Urinary bladder (tissue), 4 donors: ENCODE measurements around the gene ZNF862. TPM values are rescaled to one million over a fixed set of nuclear protein-coding genes. Genes with fewer than 3 reads are reported as not detected.

ENCODE experiments used
- DNase-seq: peaks from one replicate; pipeline ENCODE4 v3.0.0-alpha.2; 2015; ENCODE audit errors: extremely low spot score
- H3K27ac ChIP-seq: one replicate; pipeline ENCODE4 v1.5.1; 2013; ENCODE audit warnings: low read depth, mild to moderate bottlenecking, moderate library complexity
- H3K36me3 ChIP-seq: one replicate; pipeline ENCODE4 v1.6.1; 2013; ENCODE audit warnings: mild to moderate bottlenecking, moderate library complexity; ENCODE audit not compliant: insufficient read depth
- H3K4me1 ChIP-seq: one replicate; pipeline ENCODE4 v1.6.1; 2013; ENCODE audit warnings: mild to moderate bottlenecking, moderate library complexity; ENCODE audit not compliant: insufficient read depth
- H3K4me3 ChIP-seq: one replicate; pipeline ENCODE4 v1.5.1; 2013; ENCODE audit warnings: low read depth, low read length
- WGBS: extraction: QIAGEN DNeasy Blood & Tissue Kit; methylation state at CpG from one replicate; pipeline ENCODE4 v1.1.7; 2013; 5-methylcytosine and 5-hydroxymethylcytosine counted together
- polyA plus RNA-seq: library from polyadenylated mRNA; stranded (reverse); fragments of 200-250 nt; gene quantifications from one replicate; pipeline ENCODE4 v1.2.3, GENCODE V29; 2013
- total RNA-seq: library from RNA; depleted of rRNA; stranded (reverse); fragments of >200 nt; gene quantifications from one replicate; pipeline ENCODE4 v1.2.3, GENCODE V29; 2014
- donor health status: healthy with polysubstance abuse.
- donor health status: healthy.

The ZNF862 gene
- total and polyA plus RNA-seq, 2 donors: 11.2 to 16.5 TPM

DNA sequence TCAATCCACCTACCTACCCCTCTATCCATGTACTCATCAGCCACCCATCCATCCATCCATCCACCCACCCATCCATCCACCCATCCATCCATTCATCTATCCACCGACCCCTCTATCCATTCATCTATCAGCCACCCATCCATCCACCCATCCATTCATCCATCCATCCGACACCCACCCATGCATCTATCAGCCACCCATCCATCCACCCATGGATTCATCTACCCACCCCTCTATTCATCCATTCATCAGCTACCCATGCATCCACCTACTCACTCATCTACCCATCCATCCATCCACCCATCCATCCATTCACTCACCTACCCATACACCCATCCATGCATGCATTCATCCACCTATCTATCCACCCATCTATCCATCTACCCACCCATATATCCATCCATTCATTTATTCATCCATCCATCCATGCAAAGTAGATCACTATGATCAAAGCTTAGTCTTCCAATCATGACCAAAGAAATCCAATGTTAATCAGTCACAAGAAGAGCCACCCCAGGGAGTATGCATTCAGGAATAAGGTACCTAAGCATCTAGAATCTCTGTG lies 37.1 kb upstream of the ZNF862 start:
- WGBS: 97% methylated on average over 2 of the region's 2 CpGs

DNA sequence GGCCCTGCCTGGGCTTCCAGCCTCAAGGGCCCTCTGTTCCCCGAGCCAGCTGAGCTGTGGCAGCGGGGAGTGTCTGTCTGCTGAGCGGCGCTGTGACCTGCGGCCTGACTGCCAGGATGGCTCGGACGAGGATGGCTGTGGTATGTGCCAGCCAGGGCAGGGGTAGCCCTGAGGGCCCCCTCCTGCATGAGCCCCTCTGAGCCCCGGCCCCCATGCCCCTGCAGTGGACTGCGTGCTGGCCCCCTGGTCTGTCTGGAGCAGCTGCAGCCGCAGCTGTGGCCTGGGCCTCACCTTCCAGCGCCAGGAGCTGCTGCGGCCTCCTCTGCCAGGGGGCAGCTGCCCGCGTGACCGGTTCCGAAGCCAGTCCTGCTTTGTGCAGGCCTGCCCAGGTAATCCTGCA lies 36.4 kb upstream of the ZNF862 start:
- H3K36me3 ChIP-seq: no peaks in the 10 kb centered on the region
- H3K27ac ChIP-seq: no peak overlapping the region
- WGBS: 96% methylated on average over 16 of the region's 16 CpGs
- H3K4me1 ChIP-seq: no peaks in the 10 kb centered on the region
- H3K4me3 ChIP-seq: no peak overlapping the region
- no peak for DNase-seq

More for the DNA sequence above, 37.1 kb upstream of the ZNF862 start:
- Histone ChIP-seq H3K4me3 (no peak overlapping the region), H3K36me3 (no peaks in the 10 kb centered on the region), H3K27ac (no peak overlapping the region), H3K4me1 (no peaks in the 10 kb centered on the region)
- no peak for DNase-seq

DNA sequence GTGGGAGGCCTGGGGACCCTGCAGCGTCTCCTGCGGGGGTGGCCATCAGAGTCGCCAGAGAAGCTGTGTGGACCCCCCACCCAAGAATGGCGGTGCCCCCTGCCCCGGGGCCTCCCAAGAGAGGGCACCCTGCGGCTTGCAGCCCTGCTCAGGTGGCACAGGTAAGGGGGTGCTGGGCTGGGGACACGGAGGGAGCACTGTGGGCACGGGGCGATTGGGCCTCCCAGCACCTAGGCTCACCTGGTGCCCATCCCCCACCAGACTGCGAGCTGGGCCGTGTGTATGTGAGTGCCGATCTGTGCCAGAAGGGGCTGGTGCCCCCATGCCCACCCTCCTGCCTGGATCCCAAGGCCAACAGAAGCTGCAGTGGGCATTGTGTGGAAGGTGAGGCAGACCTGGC lies 35.2 kb upstream of the ZNF862 start:
- 90% methylated on average over 12 of the region's 12 CpGs for WGBS
- DNase-seq: no peak

DNA sequence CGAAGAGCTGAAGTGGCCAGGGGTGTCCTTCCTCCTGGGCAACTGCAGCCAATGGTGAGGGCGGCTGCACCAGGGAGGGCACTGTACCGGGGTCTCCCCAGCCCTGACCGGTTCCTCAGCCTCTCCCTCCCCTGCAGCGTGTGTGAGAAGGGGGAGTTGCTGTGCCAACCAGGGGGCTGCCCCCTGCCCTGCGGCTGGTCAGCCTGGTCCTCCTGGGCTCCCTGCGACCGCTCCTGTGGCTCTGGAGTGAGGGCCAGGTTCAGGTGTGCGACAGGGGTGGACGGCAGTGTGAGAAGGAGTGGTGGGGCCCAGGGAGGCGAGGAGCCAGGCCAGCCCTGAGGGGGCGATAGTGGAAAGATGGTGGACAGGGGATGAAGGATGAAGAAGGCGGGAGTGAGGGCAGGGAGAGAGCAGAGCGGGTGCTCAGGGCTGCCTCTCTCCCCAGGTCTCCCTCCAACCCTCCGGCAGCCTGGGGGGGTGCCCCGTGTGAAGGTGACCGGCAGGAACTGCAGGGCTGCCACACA lies 34.6 kb upstream of the ZNF862 start:
- no peak for DNase-seq
- H3K36me3 ChIP-seq: no peaks in the 10 kb centered on the region
- no peak overlapping the region for H3K27ac ChIP-seq
- no peak overlapping the region for H3K4me3 ChIP-seq
- WGBS: 78% methylated on average over 17 of the region's 17 CpGs
- no peaks in the 10 kb centered on the region for H3K4me1 ChIP-seq

More for the DNA sequence above, 35.2 kb upstream of the ZNF862 start:
- Histone ChIP-seq H3K36me3 (no peaks in the 10 kb centered on the region), H3K27ac (no peak overlapping the region), H3K4me1 (no peaks in the 10 kb centered on the region), H3K4me3 (no peak overlapping the region)

DNA sequence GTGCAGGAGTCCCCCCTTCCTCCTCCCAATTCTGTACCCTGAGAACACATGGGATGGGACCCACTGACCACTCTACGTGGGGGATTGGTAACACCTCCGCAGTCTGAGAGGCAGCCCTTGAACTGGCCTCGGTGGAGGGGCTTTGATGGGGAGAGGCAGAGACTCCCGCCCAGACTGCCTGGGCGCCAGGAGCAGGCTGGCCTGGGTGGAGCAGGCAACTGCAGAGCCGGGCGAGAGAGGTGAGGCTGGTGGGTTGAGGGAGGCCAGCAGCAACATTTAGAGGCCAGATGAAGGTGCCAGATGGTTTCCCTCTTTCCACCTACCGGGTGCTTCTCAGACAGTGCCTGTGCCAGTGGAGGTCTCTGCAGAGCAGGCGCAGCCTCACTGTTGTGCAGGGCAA lies 34.1 kb upstream of the ZNF862 start:
- H3K36me3 ChIP-seq: no peaks in the 10 kb centered on the region
- WGBS: 75% methylated on average over 9 of the region's 9 CpGs
- H3K4me1 ChIP-seq: no peaks in the 10 kb centered on the region
- no peak overlapping the region for H3K4me3 ChIP-seq
- H3K27ac ChIP-seq: no peak overlapping the region
- no peak for DNase-seq

DNA sequence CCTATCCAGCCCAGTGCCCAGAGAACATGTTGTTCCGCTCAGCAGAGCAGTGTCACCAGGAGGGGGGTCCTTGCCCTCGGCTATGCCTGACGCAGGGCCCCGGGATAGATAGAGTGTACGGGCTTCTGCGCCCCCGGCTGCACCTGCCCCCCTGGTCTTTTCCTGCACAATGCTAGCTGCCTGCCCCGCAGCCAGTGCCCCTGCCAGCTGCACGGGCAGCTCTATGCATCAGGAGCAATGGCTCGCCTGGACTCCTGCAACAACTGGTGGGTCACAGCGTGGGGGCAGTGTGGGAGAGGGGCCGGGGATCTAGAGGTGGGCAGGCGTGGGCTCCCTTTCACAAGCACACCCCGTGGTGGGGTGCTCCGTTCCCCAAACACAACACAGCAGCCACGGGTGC lies 31.4 kb upstream of the ZNF862 start:
- Histone ChIP-seq H3K36me3 (no peaks in the 10 kb centered on the region), H3K4me1 (no peaks in the 10 kb centered on the region), H3K4me3 (no peak overlapping the region), H3K27ac (no peak overlapping the region)
- DNase-seq: no peak
- 73% methylated on average over 16 of the region's 16 CpGs for WGBS

DNA sequence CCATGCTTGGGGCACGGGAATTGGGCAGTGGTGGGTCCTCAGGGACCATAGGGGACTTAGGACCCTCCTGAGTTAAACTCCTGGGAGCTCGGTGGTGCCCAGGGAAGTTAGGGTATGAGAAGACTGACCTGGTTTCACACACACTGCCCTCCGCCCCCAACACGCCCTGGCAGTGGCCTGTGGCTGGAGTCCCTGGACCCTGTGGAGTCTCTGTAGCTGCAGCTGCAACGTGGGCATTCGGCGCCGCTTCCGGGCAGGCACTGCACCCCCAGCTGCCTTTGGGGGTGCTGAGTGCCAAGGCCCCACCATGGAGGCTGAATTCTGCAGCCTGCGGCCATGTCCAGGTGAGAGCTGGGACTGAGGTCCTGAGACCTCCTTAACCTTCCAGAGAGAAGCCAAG lies 29.9 kb upstream of the ZNF862 start:
- Histone ChIP-seq H3K4me1 (no peaks in the 10 kb centered on the region), H3K4me3 (no peak overlapping the region), H3K27ac (no peak overlapping the region), H3K36me3 (no peaks in the 10 kb centered on the region)
- WGBS: 90% methylated on average over 10 of the region's 10 CpGs
- no peak for DNase-seq

DNA sequence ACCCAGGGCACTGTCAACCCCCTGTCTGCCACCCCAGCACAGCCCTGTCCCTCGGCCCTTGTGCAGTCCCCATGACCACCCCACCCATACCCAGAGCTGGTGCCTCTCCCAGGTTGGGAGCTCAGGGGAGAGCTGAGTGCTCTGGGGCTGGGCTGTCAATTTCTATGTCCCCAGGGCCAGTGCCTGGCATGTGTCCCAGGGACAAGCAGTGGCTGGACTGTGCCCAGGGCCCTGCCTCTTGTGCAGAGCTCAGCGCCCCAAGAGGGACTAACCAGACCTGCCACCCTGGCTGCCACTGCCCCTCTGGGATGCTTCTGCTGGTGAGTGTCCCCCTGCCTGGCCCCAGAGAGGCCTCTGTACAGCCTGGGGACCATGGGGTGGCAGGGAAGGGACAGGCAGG lies 29.0 kb upstream of the ZNF862 start:
- Histone ChIP-seq H3K4me1 (no peaks in the 10 kb centered on the region), H3K4me3 (no peak overlapping the region), H3K27ac (no peak overlapping the region), H3K36me3 (no peaks in the 10 kb centered on the region)
- WGBS: 89% methylated on average over 2 of the region's 2 CpGs
- no peak for DNase-seq

DNA sequence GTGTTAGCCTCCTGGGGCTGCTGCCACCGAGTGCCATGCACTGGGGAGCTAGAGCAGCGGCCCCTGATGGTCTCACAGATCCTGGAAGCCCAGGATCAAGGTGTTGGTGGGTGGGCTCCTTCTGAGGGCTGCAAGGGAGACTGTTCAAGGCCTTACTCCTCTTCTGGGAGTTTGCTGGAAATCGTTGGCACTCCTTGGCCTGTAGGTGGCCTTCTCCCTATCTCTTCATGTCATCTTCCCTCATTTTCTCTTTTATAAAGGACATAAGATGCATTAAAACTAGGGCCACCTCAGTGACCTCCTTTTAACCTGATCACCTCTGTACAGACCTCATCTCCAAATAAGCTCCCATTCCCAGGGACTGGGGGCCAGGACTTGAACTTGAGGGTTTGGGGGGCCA lies 27.0 kb upstream of the ZNF862 start:
- no peak for DNase-seq
- H3K4me3 ChIP-seq: no peak overlapping the region
- WGBS: 40% methylated on average over 3 of the region's 3 CpGs
- no peaks in the 10 kb centered on the region for H3K4me1 ChIP-seq
- no peak overlapping the region for H3K27ac ChIP-seq
- no peaks in the 10 kb centered on the region for H3K36me3 ChIP-seq

DNA sequence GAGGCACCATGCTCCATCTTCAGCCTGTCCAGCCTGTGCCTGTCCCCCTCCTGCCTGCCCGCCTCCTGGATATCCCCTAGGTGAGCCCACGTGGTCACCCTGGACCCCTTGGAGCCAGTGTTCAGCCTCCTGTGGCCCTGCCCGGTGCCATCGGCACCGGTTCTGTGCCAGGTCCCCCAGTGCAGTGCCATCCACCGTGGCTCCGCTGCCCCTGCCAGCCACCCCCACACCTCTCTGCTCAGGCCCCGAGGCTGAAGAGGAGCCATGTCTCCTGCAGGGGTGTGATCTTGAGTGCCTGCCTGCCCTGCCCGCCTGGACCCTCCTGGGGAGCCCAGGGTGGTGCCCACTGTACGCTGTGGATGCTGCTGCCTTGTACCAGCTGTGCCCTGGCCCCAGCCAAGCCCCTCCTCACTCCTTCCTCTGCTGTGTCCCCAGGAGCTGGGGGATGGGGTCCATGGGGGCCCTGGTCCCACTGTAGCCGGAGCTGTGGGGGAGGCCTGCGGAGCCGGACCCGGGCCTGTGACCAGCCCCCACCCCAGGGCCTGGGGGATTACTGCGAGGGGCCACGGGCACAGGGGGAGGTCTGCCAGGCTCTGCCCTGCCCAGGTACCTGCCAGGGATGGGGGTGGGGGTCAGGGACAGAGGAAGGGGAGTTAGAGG lies 26.2 kb upstream of the ZNF862 start:
- H3K36me3 ChIP-seq: no peaks in the 10 kb centered on the region
- 90% methylated on average over 16 of the region's 16 CpGs for WGBS
- no peak overlapping the region for H3K4me3 ChIP-seq
- H3K27ac ChIP-seq: no peak overlapping the region
- no peak for DNase-seq
- no peaks in the 10 kb centered on the region for H3K4me1 ChIP-seq

DNA sequence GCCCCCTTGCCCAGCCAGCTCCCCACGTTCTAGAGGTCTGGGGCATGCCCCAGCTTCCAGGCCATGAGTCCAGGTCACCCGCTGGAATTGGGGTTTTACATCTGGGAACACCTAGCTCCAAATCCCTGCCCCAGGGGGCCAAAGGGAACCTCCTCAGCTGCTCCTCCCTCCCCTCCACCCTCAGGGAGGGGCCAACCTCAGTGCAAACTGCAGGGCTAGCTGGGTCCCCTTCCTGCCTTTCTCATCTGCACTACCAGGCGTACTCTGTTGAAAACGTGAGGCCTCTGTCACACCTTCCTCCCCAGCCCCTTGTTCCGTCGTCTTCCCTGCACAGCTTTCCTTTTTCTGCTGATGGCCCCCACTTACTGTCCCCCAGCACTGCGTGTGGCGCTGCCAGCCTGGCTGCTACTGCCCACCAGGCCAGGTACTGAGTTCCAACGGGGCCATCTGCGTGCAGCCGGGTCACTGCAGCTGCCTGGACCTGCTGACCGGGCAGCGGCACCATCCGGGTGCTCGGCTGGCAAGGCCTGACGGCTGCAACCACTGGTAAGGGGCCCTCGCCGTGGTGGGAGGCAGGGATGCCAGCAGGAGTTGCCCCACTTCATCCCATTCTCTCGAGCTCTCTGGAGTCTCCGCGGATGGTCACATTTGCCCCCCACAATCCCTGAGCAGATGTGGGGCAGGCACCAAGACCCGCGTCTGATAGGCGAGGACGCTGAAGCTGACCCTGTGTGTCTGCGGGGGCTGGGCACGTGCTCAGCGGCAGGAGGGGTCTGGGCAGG lies 24.7 kb upstream of the ZNF862 start:
- no peak for DNase-seq
- H3K27ac ChIP-seq: no peak overlapping the region
- no peak overlapping the region for H3K4me3 ChIP-seq
- no peaks in the 10 kb centered on the region for H3K4me1 ChIP-seq
- H3K36me3 ChIP-seq: no peaks in the 10 kb centered on the region
- WGBS: 84% methylated on average over 28 of the region's 28 CpGs

DNA sequence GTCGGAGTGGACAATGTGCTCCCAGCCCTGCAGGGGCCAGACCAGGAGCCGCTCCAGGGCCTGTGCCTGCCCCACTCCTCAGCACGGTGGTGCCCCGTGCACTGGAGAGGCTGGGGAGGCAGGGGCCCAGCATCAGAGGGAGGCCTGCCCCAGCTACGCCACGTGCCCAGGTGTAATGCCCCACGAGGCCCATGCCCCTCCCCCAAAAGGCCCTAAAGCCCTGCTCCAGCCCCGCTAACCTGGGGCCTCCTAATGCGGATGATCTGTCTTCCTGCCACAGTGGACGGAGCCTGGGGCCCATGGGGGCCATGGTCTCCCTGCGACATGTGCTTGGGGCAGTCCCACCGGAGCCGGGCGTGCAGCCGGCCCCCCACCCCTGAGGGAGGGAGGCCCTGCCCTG lies 23.7 kb upstream of the ZNF862 start:
- Histone ChIP-seq H3K4me1 (no peaks in the 10 kb centered on the region), H3K4me3 (no peak overlapping the region), H3K27ac (no peak overlapping the region), H3K36me3 (no peaks in the 10 kb centered on the region)
- no peak for DNase-seq
- 68% methylated on average over 15 of the region's 15 CpGs for WGBS

DNA sequence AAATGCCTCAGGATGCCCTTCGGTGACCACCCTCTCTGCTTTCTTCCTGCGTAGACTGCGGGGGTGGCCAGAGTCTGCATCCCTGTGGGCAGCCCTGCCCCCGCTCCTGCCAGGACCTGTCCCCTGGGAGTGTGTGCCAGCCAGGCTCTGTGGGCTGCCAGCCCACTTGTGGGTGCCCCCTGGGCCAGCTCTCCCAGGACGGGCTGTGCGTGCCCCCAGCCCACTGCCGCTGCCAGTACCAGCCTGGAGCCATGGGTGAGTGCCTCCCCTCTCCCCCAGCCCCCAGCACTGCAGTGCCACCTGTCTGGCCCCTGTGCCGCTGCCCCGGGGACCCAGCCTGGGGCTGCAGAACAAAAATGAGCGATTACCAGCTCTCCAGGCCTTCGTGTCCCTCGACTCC lies 23.1 kb upstream of the ZNF862 start:
- DNase-seq: no peak
- Histone ChIP-seq H3K27ac (no peak overlapping the region), H3K4me3 (no peak overlapping the region), H3K36me3 (no peaks in the 10 kb centered on the region), H3K4me1 (no peaks in the 10 kb centered on the region)
- WGBS: 93% methylated on average over 12 of the region's 12 CpGs

DNA sequence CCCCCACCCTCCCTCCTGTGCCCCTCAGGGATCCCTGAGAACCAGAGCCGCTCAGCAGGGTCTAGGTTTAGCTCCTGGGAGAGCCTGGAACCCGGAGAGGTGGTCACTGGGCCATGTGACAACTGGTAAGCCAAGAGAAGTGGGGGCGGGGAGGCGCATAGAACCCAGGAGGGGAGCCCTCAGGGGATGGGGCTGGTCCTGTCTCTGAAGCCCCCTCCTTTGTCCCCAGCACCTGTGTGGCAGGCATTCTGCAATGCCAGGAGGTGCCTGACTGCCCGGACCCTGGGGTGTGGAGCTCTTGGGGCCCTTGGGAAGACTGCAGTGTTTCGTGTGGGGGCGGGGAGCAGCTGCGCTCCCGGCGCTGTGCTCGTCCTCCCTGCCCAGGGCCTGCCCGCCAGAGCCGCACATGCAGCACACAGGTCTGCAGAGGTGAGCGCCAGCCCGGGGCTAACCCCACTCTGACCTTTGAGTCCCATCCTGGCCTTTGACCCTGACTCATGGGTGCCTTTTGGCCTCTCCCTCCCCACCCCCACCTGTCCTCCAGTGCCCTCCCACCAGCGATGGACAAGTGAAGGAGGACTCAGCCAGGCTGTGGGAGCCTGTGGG lies 22.4 kb upstream of the ZNF862 start:
- H3K36me3 ChIP-seq: no peaks in the 10 kb centered on the region
- DNase-seq: no peak
- H3K4me3 ChIP-seq: no peak overlapping the region
- WGBS: 69% methylated on average over 16 of the region's 16 CpGs
- H3K27ac ChIP-seq: no peak overlapping the region
- H3K4me1 ChIP-seq: no peaks in the 10 kb centered on the region
